Kidney epithelial cell (primary cell): ENCODE measurements around the gene EN2. TPM values are rescaled to one million over a fixed set of nuclear protein-coding genes. Genes with fewer than 3 reads are reported as not detected.

ENCODE experiments used
- DNase-seq: peaks from one replicate; pipeline ENCODE4 v3.0.0-alpha.2; 2010; ENCODE audit warnings: low read depth
- H3K27me3 ChIP-seq: 2 replicates; pipeline ENCODE4 v1.6.0; 2011; ENCODE audit warnings: low read length; ENCODE audit not compliant: control insufficient read depth, insufficient read depth
- H3K36me3 ChIP-seq: 2 replicates; pipeline ENCODE4 v1.5.1; 2011; ENCODE audit warnings: low read length; ENCODE audit not compliant: control insufficient read depth, insufficient read depth
- H3K4me3 ChIP-seq: 2 replicates; pipeline ENCODE4 v1.5.1; 2011; ENCODE audit warnings: low read depth, mild to moderate bottlenecking, control low read depth, low read length
- CTCF ChIP-seq: IDR thresholded peaks from 2 replicates; pipeline ENCODE4 v1.5.1; 2011; ENCODE audit warnings: mild to moderate bottlenecking, moderate library complexity, low read length, control low read depth, inconsistent platforms; ENCODE audit not compliant: insufficient read depth, poor library complexity, severe bottlenecking
- total RNA-seq: library from RNA; depleted of rRNA; stranded (reverse); fragments of >200 nt; gene quantifications from 2 replicates; pipeline ENCODE4 v1.2.3, GENCODE V29; 2015

EN2 gene
- total RNA-seq, 1 donor from 2014 or later, result 0.17 TPM

GRCh38 chr7:155510975-155511701 lies 53.2 kb downstream of the EN2 start:
- H3K36me3 ChIP-seq, result no peaks in the 10 kb centered on the region
- no peak for DNase-seq
- TF ChIP-seq CTCF, result no peak

DNA sequence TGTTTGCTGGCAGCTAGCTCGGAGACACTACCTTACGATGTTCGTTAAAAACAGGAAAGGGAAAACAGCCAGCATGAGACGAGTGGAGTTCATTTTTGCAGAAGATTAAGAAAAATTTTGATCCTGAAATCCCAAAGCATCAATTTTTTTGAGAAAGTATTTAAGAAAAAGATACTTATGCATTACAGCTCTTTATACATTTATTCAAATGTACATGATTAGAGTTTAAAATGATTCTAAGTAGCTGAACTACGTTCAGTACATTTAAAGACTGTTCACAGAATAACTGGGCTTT lies 53.7 kb downstream of the EN2 start:
- H3K27me3 ChIP-seq, result peaks cover 44% of the 10 kb centered on the region

More at GRCh38 chr7:155510975-155511701, 53.2 kb downstream of the EN2 start:
- Histone ChIP-seq H3K27me3 (peaks cover 42% of the 10 kb centered on the region), H3K4me3 (no peak overlapping the region)

GRCh38 chr7:155512246-155512887 lies 54.4 kb downstream of the EN2 start:
- DNase-seq, result no peak
- H3K27me3 ChIP-seq, result peaks cover 39% of the 10 kb centered on the region
- no peak overlapping the region for H3K4me3 ChIP-seq
- H3K36me3 ChIP-seq, result no peaks in the 10 kb centered on the region
- no peak for TF ChIP-seq CTCF

More for the DNA sequence above, 53.7 kb downstream of the EN2 start:
- no peak for DNase-seq
- TF ChIP-seq CTCF, result no peak
- H3K4me3 ChIP-seq, result no peak overlapping the region
- H3K36me3 ChIP-seq, result no peaks in the 10 kb centered on the region

DNA sequence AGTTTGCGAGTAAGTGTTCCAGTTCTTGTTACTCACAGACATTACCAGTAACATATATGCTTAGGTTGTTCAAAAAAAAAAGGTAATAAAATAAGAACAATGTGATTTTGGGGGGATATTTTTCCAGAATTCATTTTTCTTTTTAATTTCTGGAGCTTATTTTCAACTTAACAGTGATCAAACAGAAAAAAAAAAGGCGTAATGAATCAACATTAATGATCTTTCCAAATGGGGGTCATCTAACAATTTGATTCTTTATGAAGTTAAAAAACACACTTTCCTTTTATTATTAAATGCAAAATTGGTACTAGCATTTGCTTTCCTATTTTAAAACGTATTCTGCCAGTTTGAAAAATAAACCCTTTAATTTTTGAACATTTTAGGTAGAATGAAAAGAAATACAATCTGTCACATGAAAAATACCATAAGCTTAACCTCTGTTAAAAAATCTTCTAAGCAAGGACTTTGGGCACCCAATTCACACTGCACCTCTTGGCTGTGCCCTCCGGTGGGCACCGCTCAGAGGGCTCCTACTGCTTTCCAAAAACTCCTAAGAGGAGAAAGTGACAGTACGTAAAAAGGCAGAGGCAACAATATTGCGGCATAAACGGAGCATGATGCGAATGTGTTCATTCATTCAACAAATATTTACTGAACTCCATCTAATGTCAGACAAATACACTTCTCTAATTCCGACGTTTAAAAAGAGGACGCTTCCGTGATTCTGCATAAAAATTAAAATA lies 55.8 kb downstream of the EN2 start:
- Histone ChIP-seq H3K36me3 (no peaks in the 10 kb centered on the region), H3K27me3 (peaks cover 29% of the 10 kb centered on the region), H3K4me3 (no peak overlapping the region)
- DNase-seq, result no peak
- no peak for TF ChIP-seq CTCF

DNA sequence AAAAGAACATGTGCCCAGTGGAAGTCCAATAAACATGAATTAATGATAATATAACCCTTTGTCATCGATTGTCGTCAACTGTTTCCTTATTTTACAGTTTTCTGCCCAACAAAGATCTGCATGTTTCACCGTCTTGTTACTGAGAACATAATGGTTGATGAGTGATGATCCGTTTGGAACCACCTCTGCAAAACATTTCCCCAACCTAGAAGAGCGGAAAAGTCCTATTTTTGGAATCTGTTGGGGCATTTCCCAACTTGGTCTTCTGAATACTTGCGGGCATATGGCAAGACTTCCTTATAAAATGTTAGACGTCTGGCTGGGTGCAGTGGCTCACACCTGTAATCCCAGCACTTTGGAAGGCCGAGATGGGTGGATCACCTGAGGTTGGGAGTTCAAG lies 56.4 kb downstream of the EN2 start:
- no peak for DNase-seq
- peaks cover 24% of the 10 kb centered on the region for H3K27me3 ChIP-seq
- H3K4me3 ChIP-seq, result no peak overlapping the region
- no peaks in the 10 kb centered on the region for H3K36me3 ChIP-seq
- no peak for TF ChIP-seq CTCF

Other genes with a start within 250 kb of the EN2 start
- gene INSIG1, start 160.3 kb upstream of the EN2 start, total RNA-seq, result 302 and 327 TPM in 2 replicates
- not detected in 2 replicates for gene CNPY1, start 88.4 kb downstream of the EN2 start, total RNA-seq
- 17.5 and 25.0 TPM in 2 replicates for gene RBM33, start 186.5 kb downstream of the EN2 start, total RNA-seq